Panc1 (cell line): ENCODE results near the gene ALDH1L2. TPM values are rescaled to one million over a fixed set of nuclear protein-coding genes. Genes with fewer than 3 reads are reported as not detected.

ENCODE experiments used
- ATAC-seq: fragments of 200-7000 bp; cut with Tn5 transposase; 2 replicates; pipeline ENCODE4 v1.9.1; 2020; ENCODE audit warnings: mild to moderate bottlenecking, moderate library complexity
- BruUV-seq: library from RNA; stranded (reverse); fragments of 400-500 nt; replicated peaks from 2 replicates; lab custom pipeline; 2021; lab: Mats Ljungman, UMichigan
- CTCF ChIA-PET: fragments of 300-600 bp; sonication (Branson Sonifier 250); formaldehyde crosslinking; loops from one replicate; lab custom pipeline; 2022; ENCODE audit warnings: antibody characterized with exemption; lab: Charles Lee
- POLR2A ChIA-PET: fragments of 300-600 bp; sonication (Branson Sonifier 250); formaldehyde crosslinking; loops from one replicate; lab custom pipeline; 2022; ENCODE audit warnings: antibody characterized with exemption; lab: Charles Lee
- DNase-seq: peaks from one replicate; pipeline ENCODE4 v3.0.0-alpha.2; 2010; ENCODE audit warnings: low read depth, low spot score
- H3K27ac ChIP-seq: 2 replicates; pipeline ENCODE4 v1.5.1; 2011; ENCODE audit warnings: mild to moderate bottlenecking, low read length, inconsistent platforms
- H3K27me3 ChIP-seq: fragments of 200-500 bp; sonication (Bioruptor generic); 2 replicates; pipeline ENCODE4 v1.6.0; 2014; ENCODE audit warnings: low read length, inconsistent platforms; ENCODE audit not compliant: control insufficient read depth, insufficient read depth
- H3K36me3 ChIP-seq: fragments of 200-500 bp; sonication (Bioruptor generic); 2 replicates; pipeline ENCODE4 v1.5.1; 2014; ENCODE audit warnings: inconsistent platforms, mild to moderate bottlenecking, low read length, moderate library complexity; ENCODE audit not compliant: control insufficient read depth, insufficient read depth
- H3K4me1 ChIP-seq: 2 replicates; pipeline ENCODE4 v1.5.1; 2011; ENCODE audit warnings: inconsistent platforms, mild to moderate bottlenecking, low read length, moderate library complexity; ENCODE audit not compliant: control insufficient read depth, insufficient read depth
- H3K4me3 ChIP-seq, 2 experiments: 2 replicates each; pipeline ENCODE4 v1.5.1; 2011 to 2012; ENCODE audit warnings: low read depth in 2 of 2, low read length in 2 of 2, mild to moderate bottlenecking in 2 of 2, inconsistent platforms in 1 of 2, moderate library complexity in 1 of 2
- H3K9me3 ChIP-seq: fragments of 200-500 bp; sonication (Bioruptor generic); 2 replicates; pipeline ENCODE4 v1.5.1; 2014; ENCODE audit warnings: low read depth, mild to moderate bottlenecking, inconsistent platforms, low read length, moderate library complexity; ENCODE audit not compliant: control insufficient read depth, insufficient read depth
- CTCF ChIP-seq: fragments of 450-650 bp; IDR thresholded peaks from 2 replicates; pipeline ENCODE4 v1.5.1; 2017; ENCODE audit warnings: mild to moderate bottlenecking
- POLR2AphosphoS5 ChIP-seq: IDR thresholded peaks from 2 replicates; pipeline ENCODE4 v1.6.1; 2012; ENCODE audit warnings: mild to moderate bottlenecking, low read depth, low read length, moderate library complexity
- REST ChIP-seq, 2 experiments: IDR thresholded peaks; 2 replicates each; pipeline ENCODE4 v1.6.1; 2011 to 2012; ENCODE audit warnings: low read depth in 2 of 2, control low read depth in 1 of 2, low read length in 1 of 2, mild to moderate bottlenecking in 1 of 2, moderate library complexity in 1 of 2; ENCODE audit not compliant: insufficient read depth in 1 of 2
- SIN3A ChIP-seq: IDR thresholded peaks from 2 replicates; pipeline ENCODE4 v1.6.1; 2012; ENCODE audit warnings: low read depth, mild to moderate bottlenecking, low read length, moderate library complexity, borderline replicate concordance; ENCODE audit not compliant: insufficient read depth
- TCF7L2 ChIP-seq: IDR thresholded peaks from 2 replicates; pipeline ENCODE4 v1.6.1; 2011; ENCODE audit warnings: mild to moderate bottlenecking, low read depth, low read length, inconsistent platforms
- in situ Hi-C: cut with HindIII; loops from 2 replicates; pipeline ENCODE4 v1.10.0; 2016; ENCODE audit warnings: low sequenced_read_pairs, low pct_unique_long_range_greater_than_20kb
- intact Hi-C: fragments of 100-400 bp; cut with micrococcal nuclease; formaldehyde crosslinking; loops from one replicate; pipeline ENCODE4 v1.10.0; 2022; ENCODE audit not compliant: unreplicated experiment
- total RNA-seq: library from RNA; stranded (reverse); gene quantifications from one replicate; pipeline ENCODE4 v1.2.1, GENCODE V29; 2021; ENCODE audit not compliant: unreplicated experiment

The ALDH1L2 gene
- total RNA-seq, 1 experiment from 2014 or later: 2.2 TPM

DNA sequence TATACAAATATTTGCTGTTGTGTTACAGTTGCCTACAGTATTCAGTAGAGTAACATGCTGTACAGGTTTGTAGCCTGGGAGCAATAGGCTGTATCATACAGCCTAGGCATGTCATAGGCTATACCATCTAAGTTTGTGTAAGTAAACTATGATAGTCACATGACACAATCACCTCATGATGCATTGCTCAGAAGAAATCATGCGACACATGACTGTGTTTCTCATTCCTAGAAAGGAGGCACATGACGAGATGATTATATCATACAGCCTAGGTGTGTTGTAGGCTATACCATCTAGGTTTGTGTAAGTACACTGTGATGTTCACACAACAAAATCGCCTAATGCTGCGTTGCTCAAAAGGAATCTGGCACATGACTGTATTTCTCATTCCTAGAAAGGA, 66.2 kb downstream of the ALDH1L2 start:
- Histone ChIP-seq H3K9me3 (no peaks in the 10 kb centered on the region), H3K27ac (no peak overlapping the region), H3K4me1 (no peaks in the 10 kb centered on the region), H3K4me3 (no peak overlapping the region), H3K36me3 (no peaks in the 10 kb centered on the region), H3K27me3 (no peaks in the 10 kb centered on the region)
- ATAC-seq: no peak
- intact Hi-C loops (no loop called here), in situ Hi-C loops (no loop called here)
- ChIA-PET POLR2A (no interaction called here), CTCF (no interaction called here)
- DNase-seq: peak; percentile 12
- TF ChIP-seq POLR2AphosphoS5: no peak
- TF ChIP-seq TCF7L2: no peak
- TF ChIP-seq CTCF: no peak
- TF ChIP-seq REST (IDR thresholded peaks at IDR 0.05; ENCODE audit: insufficient read depth in 1 of 2, low read depth in 2 of 2, low read length in 1 of 2): no peak
- no peak for TF ChIP-seq SIN3A
- no TSS peak for BruUV-seq

DNA sequence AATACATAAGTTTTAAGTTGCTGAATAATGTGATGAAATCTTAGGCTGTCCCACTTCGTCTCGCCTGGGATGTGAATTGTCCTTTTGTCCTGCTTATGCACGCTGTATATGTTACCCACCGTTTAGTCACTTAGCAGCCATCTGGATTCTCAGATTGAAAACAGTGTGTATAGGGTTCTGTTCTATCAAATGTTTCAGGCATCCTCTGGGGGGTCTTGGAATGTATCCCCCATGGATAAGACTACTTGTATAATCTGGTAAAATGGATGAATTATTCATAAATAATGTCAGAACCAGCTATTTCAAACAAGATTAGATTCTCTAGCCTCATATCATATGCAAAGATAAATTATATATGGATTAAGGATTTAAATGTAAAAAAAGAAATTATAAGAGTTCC, 68.7 kb downstream of the ALDH1L2 start:
- DNase-seq (no peak), ATAC-seq (no peak)
- ChIA-PET CTCF (no interaction called here), POLR2A (no interaction called here)
- TF ChIP-seq SIN3A (no peak), POLR2AphosphoS5 (no peak), TCF7L2 (no peak), REST (IDR thresholded peaks at IDR 0.05; ENCODE audit: insufficient read depth in 1 of 2, low read depth in 2 of 2, low read length in 1 of 2) (no peak), CTCF (no peak)
- Histone ChIP-seq H3K27ac (no peak overlapping the region), H3K27me3 (no peaks in the 10 kb centered on the region), H3K4me3 (no peak overlapping the region), H3K36me3 (no peaks in the 10 kb centered on the region), H3K4me1 (no peaks in the 10 kb centered on the region), H3K9me3 (no peaks in the 10 kb centered on the region)
- BruUV-seq: no TSS peak
- in situ Hi-C loops: no loop called here
- intact Hi-C loops: no loop called here
